Stimulated activated CD4-positive, alpha-beta T cell treated with anti-CD3 and anti-CD28 coated beads, Interleukin-1b, Interleukin-23, amount 100 ng/mL, for 48 hours (primary cell): ENCODE results near the gene MYO6.
"Not testable (repeated sequence)": the region's sequence is repeated elsewhere in the genome, so short reads cannot be mapped to it uniquely, and the experiment has no call there.

Experiments used
- DNase-seq: peaks from one replicate; pipeline ENCODE4 v3.0.0-alpha.2; 2020

MYO6 gene

GRCh38 chr6:75893776-75894152 lies 144.7 kb downstream of the MYO6 start:
- DNase-seq = no peak

GRCh38 chr6:75896526-75896925 lies 147.5 kb downstream of the MYO6 start:
- DNase-seq = no peak

- not testable (repeated sequence) for DNase-seq
Measured at GRCh38 chr6:75900216-75900615, 151.2 kb downstream of the MYO6 start.

- DNase-seq = not testable (repeated sequence)
Measured at GRCh38 chr6:75905129-75905528, 156.1 kb downstream of the MYO6 start.

GRCh38 chr6:75906871-75907270 lies 157.8 kb downstream of the MYO6 start:
- no peak for DNase-seq

GRCh38 chr6:75907444-75907843 lies 158.4 kb downstream of the MYO6 start:
- DNase-seq = no peak

- DNase-seq = no peak
Measured at GRCh38 chr6:75913040-75913439, 164.0 kb downstream of the MYO6 start.

- no peak for DNase-seq
Measured at GRCh38 chr6:75922226-75922625, 173.2 kb downstream of the MYO6 start.

- DNase-seq = no peak
Measured at GRCh38 chr6:75926293-75927168, 177.5 kb downstream of the MYO6 start.

- no peak for DNase-seq
Measured at GRCh38 chr6:75931011-75931680, 182.1 kb downstream of the MYO6 start.

GRCh38 chr6:75932067-75932466 lies 183.0 kb downstream of the MYO6 start:
- DNase-seq = no peak

- DNase-seq = no peak
Measured at GRCh38 chr6:75933387-75933975, 184.4 kb downstream of the MYO6 start.

- peak; percentile 19 for DNase-seq
Measured at GRCh38 chr6:75934643-75935472, 185.8 kb downstream of the MYO6 start.

- DNase-seq = no peak
Measured at GRCh38 chr6:75935473-75935793, 186.4 kb downstream of the MYO6 start.

GRCh38 chr6:75936682-75937081 lies 187.6 kb downstream of the MYO6 start:
- DNase-seq = no peak

GRCh38 chr6:75937846-75938245 lies 188.8 kb downstream of the MYO6 start:
- no peak for DNase-seq

- no peak for DNase-seq
Measured at GRCh38 chr6:75940564-75940963, 191.5 kb downstream of the MYO6 start.

GRCh38 chr6:75941509-75941908 lies 192.5 kb downstream of the MYO6 start:
- DNase-seq = no peak

GRCh38 chr6:75943381-75943780 lies 194.3 kb downstream of the MYO6 start:
- no peak for DNase-seq

GRCh38 chr6:75946146-75946831 lies 197.2 kb downstream of the MYO6 start:
- DNase-seq = no peak

- no peak for DNase-seq
Measured at GRCh38 chr6:75947935-75948334, 198.9 kb downstream of the MYO6 start.

- DNase-seq = no peak
Measured at GRCh38 chr6:75952128-75952527, 203.1 kb downstream of the MYO6 start.

- no peak for DNase-seq
Measured at GRCh38 chr6:75963569-75963968, 214.5 kb downstream of the MYO6 start.
